Activated T-helper 1 cell treated with anti-CD3 and anti-CD28 coated beads, Interleukin-2, amount 50 U/mL, for 16 hours (primary cell): ENCODE measurements around the gene NFIX.

Experiments
- DNase-seq, 2 donors: peaks; one replicate each; pipeline ENCODE4 v3.0.0-alpha.2; 2020; ENCODE audit warnings: low read depth in 1 of 2, low spot score in 1 of 2

NFIX gene

GRCh38 chr19:13035820-13036365 is 40.6 kb downstream of the NFIX start:
- DNase-seq, result no peak

DNA sequence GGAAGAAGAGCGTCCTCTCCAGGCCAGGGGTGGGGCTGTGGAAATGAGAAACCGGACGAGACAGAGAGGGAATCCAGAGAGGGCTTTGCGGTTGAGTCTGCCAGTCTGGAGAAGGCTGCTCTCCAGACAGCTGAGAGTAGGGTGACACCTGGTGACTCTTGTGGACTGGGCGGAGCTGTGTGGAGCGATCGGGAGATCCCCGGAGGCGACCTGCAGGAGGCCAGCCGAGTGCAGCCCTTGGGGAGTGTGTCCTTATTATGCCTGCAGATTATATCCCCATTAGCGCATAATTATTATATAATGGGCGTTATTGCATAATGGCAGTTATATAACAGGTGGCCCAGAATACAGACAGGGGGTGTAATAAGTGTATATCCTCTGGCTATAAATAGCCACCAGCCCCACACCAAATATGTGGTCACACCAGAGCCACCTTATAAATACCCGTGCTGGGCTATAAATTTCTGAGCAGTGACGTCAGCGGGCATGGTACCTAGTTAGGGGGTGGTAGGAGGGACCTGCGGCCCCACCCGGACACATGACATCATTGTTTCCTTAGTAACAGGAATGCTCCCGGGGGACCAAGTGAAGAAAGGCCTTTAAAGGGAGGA is 41.2 kb downstream of the NFIX start:
- no peak for DNase-seq

DNA sequence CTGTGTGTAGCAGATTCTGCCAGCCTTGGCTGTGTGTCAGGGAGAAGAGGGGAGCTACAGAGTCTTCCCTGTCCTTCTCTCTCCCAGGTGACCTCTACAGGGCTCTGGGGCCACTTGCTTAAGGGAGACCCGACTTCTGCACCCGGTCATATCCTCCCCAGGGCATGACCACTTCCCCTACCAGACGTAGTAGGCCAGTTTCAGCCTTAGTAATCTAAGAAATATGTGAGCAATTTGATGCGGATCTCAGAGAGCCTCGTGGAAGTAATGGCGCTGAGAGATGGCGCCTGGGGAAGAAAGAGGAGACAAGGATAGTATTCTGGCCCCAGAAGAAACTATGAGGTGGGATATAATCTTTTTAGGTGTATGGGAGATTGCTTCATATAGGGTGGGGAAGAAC is 41.9 kb downstream of the NFIX start:
- no peak for DNase-seq

DNA sequence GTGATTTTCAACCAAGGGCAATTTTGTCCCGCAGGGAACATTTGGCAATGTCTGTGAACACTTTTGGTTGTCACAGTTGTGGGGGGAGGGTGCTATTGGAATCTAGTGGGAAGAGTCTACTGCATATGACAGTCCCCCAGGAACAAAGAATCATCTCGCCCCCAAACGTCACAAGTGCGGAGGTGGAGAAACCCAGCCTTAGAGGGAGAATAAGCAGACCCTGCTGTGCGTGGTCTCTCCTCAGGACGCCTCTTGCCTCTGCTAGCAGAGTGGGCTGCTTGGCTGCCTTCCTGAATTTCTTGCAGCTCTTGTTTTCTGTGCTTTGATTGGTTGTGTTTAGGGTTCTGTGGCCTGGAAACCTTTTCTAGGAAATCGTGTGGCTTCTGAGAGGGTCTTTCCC is 42.5 kb downstream of the NFIX start:
- no peak for DNase-seq

GRCh38 chr19:13038306-13039210 is 43.3 kb downstream of the NFIX start:
- no peak for DNase-seq

DNA sequence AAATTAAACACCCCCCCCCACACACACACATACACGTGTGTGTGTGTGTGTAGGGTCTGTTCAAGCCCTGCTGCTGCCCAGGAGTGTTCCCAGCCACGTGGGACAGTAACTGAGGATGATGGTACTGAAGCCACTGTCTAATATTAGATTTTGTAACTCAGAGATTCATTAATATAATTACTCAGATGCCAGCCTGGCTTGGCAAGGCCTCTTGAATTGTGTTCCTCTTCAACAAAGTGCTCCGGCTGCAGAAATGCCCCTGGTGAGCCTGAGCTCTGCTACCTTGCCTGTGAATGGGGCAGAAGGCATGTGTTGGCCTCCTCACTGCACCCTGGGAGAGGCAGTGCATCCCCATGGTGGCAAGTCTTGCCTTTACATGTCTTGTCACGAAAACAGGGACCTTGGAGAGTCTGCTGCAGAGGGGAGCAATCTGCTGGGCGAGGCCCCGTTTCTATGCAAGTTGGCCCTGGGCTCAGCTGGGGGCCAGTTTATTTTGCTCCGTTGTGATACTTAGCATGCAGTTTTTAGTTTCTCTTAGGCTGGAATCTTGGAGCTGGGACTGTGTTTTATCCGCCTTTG is 44.0 kb downstream of the NFIX start:
- DNase-seq, result no peak

DNA sequence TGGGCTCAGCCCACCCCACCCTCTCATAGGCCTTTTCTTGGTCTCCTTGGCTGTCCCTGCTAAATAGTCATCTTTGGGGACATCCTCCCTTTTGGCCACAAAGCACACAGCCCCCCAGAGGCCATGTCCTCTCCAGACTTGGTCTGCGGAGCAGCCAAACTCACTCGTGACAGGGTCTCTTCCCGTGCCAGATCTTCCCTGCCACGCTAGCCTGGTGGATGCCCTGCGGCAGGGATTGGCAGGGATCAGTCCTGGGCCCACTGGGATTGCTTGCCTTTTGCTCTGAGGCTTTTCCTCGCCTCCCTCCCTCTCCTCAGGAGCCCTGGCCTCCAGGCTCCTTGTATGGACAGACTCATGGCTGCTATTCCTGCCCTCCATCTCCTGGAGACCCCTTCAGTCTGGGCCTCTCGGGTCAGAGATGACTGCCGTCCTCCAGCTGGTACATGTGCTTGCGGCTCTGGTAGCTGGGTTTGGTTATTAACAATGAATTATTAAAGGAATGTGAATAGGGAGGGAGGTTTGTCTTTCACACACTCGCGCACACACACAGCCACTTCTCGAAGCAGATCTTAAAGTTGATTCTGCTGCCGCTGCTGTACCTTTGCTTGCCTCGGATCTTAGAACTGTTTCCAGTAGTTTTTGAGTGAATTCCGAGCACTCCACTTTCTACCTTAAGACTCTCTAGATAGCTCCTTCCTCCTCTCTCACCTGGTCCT is 45.1 kb downstream of the NFIX start:
- no peak for DNase-seq

DNA sequence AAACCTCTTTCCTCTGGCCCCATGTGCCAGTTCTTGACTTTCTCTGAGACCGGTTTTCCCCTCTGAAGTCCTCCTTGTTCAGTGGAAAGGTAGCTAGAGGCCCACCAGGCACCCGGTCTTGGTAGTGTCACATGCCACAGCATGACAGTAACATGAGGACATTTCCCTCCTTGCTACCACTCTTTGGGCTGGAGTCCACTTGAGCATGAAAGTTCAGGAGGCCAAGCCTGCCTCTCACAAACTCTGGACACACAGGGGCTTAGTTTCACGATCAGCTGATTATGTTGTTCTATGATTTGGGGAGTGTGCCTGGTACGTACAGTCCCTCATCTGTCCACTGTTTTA is 45.6 kb downstream of the NFIX start:
- no peak for DNase-seq

GRCh38 chr19:13042443-13043130 is 47.3 kb downstream of the NFIX start:
- no peak for DNase-seq

DNA sequence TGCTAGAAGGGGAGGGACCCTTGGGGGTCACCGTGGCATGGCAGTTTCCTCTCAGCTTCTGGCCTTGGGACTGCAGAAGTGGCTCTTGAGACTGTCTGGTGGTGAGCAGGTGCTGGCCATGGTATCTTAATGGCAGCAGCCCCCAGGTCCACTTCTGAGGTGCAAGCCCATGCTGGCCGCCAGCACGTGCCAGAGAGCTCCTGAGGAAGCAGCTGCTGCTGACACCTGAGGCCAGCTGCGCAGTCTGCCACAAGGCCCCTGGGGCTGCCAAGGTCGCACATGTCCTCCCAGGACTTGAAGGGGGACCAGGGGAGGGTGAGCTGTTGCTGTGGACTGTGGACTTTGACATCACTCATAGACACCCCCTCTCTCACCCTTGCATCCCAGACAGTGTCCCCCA is 48.0 kb downstream of the NFIX start:
- DNase-seq, result no peak

- DNase-seq, result no peak
These were observed 49.1 kb downstream of the NFIX start for GRCh38 chr19:13044231-13044836.

DNA sequence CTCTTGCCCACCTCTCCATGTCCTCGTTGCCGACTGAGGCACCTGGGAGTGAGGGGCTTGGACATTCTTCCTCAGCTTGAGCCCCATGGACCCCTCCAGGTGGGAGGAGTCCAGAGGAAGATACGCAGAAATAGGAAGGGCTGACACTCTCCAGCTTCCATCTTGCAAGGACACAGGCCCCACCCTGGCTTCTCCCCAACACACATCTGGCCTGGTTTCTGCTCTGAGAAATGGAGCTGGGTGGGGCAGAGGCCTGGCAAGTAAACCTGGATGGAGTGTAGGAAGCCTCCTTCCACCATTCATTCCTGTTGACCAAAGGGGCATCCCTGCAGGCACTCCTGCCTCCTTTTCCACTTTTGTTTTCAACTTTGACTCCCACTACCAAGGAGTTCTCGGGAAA is 50.5 kb downstream of the NFIX start:
- DNase-seq, result no peak

DNA sequence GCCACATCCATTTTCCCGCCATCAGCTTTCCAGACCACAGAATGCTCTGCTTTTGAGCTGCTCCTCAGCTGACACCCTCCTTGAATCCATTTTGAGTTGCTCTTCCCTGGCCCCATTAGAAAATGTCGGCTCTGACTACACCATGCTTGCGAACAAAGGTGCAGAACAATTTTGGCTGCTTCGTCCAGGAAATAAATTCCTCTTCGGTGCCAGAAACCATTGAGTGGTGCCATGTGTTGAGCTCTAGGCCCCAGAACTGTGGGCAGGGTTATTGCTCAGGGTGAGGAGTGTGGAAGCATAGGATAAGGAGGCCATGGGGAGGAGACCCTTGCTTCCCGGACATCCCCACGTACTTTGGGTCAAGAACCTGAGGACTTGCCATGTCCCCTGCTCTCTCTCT is 52.1 kb downstream of the NFIX start:
- DNase-seq, result no peak

GRCh38 chr19:13050274-13050673 is 55.0 kb downstream of the NFIX start:
- no peak for DNase-seq

- no peak for DNase-seq
These were observed 56.4 kb downstream of the NFIX start for GRCh38 chr19:13051557-13052165.

GRCh38 chr19:13052447-13053175 is 57.3 kb downstream of the NFIX start:
- no peak for DNase-seq

- DNase-seq, result no peak
These were observed 58.0 kb downstream of the NFIX start for GRCh38 chr19:13053238-13053637.

- no peak for DNase-seq
These were observed 58.7 kb downstream of the NFIX start for GRCh38 chr19:13053761-13054625.
